DND-41 (cell line): ENCODE measurements around the gene C1QTNF1.

Experiments used
- ATAC-seq: fragments of 200-7000 bp; cut with Tn5 transposase; 3 replicates; pipeline ENCODE4 v1.9.1; 2021; ENCODE audit warnings: low read depth; ENCODE audit not compliant: insufficient read depth
- DNase-seq: peaks from one replicate; pipeline ENCODE4 v3.0.0-alpha.2; 2020
- H2AFZ ChIP-seq: 2 replicates; pipeline ENCODE4 v1.6.0; 2012; ENCODE audit warnings: low read depth, low read length
- H3K27ac ChIP-seq: 2 replicates; pipeline ENCODE4 v1.5.1; 2012; ENCODE audit warnings: low read length, inconsistent platforms
- H3K27me3 ChIP-seq: fragments of 200-600 bp; sonication (generic); 2 replicates; pipeline ENCODE4 v1.6.0; 2012; ENCODE audit warnings: low read length, mild to moderate bottlenecking, inconsistent platforms; ENCODE audit not compliant: insufficient read depth, poor library complexity
- H3K36me3 ChIP-seq: 2 replicates; pipeline ENCODE4 v1.5.1; 2012; ENCODE audit warnings: low read length, inconsistent platforms; ENCODE audit not compliant: insufficient read depth
- H3K4me1 ChIP-seq: 2 replicates; pipeline ENCODE4 v1.5.1; 2012; ENCODE audit warnings: mild to moderate bottlenecking, low read length; ENCODE audit not compliant: insufficient read depth
- H3K4me2 ChIP-seq: 2 replicates; pipeline ENCODE4 v1.6.0; 2012; ENCODE audit warnings: mild to moderate bottlenecking, moderate library complexity, low read length, inconsistent platforms; ENCODE audit not compliant: insufficient read depth
- H3K4me3 ChIP-seq, 2 experiments: fragments of 200-600 bp in 1 of 2; shearing (Covaris generic) in 1 of 2; 2 replicates each; pipeline ENCODE4 v1.5.1; 2012 to 2016; ENCODE audit warnings: inconsistent platforms in 2 of 2, low read length in 2 of 2, mild to moderate bottlenecking in 2 of 2, low read depth in 1 of 2, moderate library complexity in 1 of 2
- H3K79me2 ChIP-seq: 2 replicates; pipeline ENCODE4 v1.6.0; 2012; ENCODE audit warnings: low read length, inconsistent platforms; ENCODE audit not compliant: insufficient read depth
- H3K9ac ChIP-seq: 2 replicates; pipeline ENCODE4 v1.6.0; 2012; ENCODE audit warnings: low read depth, mild to moderate bottlenecking, inconsistent platforms, low read length, moderate library complexity
- H3K9me3 ChIP-seq: 2 replicates; pipeline ENCODE4 v1.5.1; 2012; ENCODE audit warnings: low read length, moderate library complexity, mild to moderate bottlenecking, inconsistent platforms; ENCODE audit not compliant: insufficient read depth, severe bottlenecking
- H4K20me1 ChIP-seq: 2 replicates; pipeline ENCODE4 v1.6.0; 2012; ENCODE audit warnings: low read length; ENCODE audit not compliant: insufficient read depth
- EZH2 ChIP-seq: IDR thresholded peaks from 3 replicates; pipeline ENCODE4 v1.6.1; 2012; ENCODE audit warnings: borderline replicate concordance, low read depth, mild to moderate bottlenecking, moderate library complexity, low read length, inconsistent platforms; ENCODE audit not compliant: severe bottlenecking
- TF ChIP-seq, protein P1 (sequence below): IDR thresholded peaks from 2 replicates; pipeline ENCODE4 v1.5.1; 2012; ENCODE audit warnings: borderline replicate concordance, low read length, moderate library complexity, mild to moderate bottlenecking; ENCODE audit not compliant: poor library complexity, severe bottlenecking; ENCODE audit errors: extremely low read depth

The C1QTNF1 gene

DNA sequence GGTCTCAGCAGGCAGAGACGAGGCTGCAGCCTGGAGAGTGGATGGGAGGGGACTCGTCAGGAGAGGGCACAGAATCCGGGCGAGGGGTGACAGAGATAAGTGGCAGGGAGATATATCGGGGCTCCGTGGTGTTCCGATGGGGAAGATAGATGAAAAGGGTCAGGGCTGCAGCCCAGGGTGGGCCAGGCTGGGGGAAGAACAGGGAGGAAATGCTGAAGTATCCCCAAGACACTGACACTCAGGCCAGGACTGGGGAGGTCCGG, 46.4 kb upstream of the C1QTNF1 start:
- Histone ChIP-seq H3K27ac (peak overlapping the region; percentile 2; the same call in 1 of the 2 replicates), H3K4me2 (peak overlapping the region; percentile 96), H3K4me1 (peaks cover 37% of the 10 kb centered on the region), H3K27me3 (no peaks in the 10 kb centered on the region), H2AFZ (no peak overlapping the region), H3K36me3 (peaks cover 47% of the 10 kb centered on the region), H3K9me3 (no peaks in the 10 kb centered on the region), H3K4me3 (peak overlapping the region in 1 of 2 experiments; percentile 68; a peak in 2 of 4 replicates), H4K20me1 (peaks cover 13% of the 10 kb centered on the region), H3K9ac (peak overlapping the region; percentile 55; the same call in 1 of the 2 replicates), H3K79me2 (peaks cover 42% of the 10 kb centered on the region)
- no peak for ATAC-seq
- no peak for DNase-seq
- TF ChIP-seq EZH2: no peak
- TF ChIP-seq, protein P1, sequence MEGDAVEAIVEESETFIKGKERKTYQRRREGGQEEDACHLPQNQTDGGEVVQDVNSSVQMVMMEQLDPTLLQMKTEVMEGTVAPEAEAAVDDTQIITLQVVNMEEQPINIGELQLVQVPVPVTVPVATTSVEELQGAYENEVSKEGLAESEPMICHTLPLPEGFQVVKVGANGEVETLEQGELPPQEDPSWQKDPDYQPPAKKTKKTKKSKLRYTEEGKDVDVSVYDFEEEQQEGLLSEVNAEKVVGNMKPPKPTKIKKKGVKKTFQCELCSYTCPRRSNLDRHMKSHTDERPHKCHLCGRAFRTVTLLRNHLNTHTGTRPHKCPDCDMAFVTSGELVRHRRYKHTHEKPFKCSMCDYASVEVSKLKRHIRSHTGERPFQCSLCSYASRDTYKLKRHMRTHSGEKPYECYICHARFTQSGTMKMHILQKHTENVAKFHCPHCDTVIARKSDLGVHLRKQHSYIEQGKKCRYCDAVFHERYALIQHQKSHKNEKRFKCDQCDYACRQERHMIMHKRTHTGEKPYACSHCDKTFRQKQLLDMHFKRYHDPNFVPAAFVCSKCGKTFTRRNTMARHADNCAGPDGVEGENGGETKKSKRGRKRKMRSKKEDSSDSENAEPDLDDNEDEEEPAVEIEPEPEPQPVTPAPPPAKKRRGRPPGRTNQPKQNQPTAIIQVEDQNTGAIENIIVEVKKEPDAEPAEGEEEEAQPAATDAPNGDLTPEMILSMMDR: no peak

DNA sequence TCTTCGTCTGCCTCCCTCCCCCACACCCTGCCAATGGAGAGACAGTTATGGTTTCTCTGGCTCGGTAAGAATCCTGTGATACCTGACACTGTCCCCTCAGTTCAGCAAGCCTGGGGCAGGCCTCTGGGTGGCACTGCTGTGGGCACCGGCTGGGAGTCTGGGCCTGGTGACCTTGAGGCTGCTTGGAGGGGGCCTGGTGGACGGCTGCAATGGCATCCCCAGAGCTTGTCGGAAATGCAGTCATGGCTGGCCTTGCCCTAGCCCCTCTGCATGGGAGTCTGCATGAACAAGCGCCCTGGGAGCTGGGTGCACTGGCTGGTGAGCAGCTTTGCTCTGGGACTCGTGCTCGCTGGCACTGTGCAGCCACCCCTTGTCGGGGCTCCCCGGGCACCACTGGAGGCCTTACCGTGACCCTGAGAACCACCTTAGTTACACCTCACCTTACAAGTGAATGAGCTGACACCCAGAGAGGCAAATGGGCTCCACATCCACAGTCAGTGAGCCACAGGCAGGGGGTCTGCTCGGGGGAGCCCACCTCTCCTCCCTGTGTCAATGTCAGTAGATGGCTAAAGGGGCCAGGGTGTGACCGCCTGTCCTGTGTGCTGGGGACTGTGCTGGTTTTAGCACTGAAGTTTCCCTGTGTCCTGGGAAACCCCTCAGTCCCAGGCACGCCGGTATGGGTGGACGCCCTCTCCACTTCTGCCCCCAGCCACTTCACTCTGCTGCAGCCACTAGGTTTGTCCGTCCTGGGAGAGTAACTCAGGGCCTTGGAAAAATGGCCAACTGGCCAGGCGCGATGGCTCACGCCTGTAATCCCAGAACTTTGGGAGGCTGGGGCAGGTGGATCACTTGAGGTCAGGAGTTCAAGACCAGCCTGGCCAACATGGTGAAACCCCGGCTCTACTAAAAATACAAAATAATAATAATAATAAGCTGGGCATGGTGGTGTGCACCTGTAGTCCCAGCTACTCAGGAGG, 45.7 kb upstream of the C1QTNF1 start:
- Histone ChIP-seq H3K9me3 (no peaks in the 10 kb centered on the region), H3K9ac (peak overlapping the region; percentile 55), H4K20me1 (peaks cover 13% of the 10 kb centered on the region), H3K4me2 (peak overlapping the region; percentile 96), H3K79me2 (peaks cover 42% of the 10 kb centered on the region), H3K36me3 (peaks cover 41% of the 10 kb centered on the region), H3K4me1 (peaks cover 37% of the 10 kb centered on the region), H3K27ac (peak overlapping the region; percentile 12; the same call in 1 of the 2 replicates), H2AFZ (no peak overlapping the region), H3K4me3 (peak overlapping the region; percentile 34 to 68; a peak in 3 of 4 replicates), H3K27me3 (no peaks in the 10 kb centered on the region)
- no peak for TF ChIP-seq EZH2
- TF ChIP-seq, protein P1: peak; percentile 24
- ATAC-seq (no peak), DNase-seq (no peak)

DNA sequence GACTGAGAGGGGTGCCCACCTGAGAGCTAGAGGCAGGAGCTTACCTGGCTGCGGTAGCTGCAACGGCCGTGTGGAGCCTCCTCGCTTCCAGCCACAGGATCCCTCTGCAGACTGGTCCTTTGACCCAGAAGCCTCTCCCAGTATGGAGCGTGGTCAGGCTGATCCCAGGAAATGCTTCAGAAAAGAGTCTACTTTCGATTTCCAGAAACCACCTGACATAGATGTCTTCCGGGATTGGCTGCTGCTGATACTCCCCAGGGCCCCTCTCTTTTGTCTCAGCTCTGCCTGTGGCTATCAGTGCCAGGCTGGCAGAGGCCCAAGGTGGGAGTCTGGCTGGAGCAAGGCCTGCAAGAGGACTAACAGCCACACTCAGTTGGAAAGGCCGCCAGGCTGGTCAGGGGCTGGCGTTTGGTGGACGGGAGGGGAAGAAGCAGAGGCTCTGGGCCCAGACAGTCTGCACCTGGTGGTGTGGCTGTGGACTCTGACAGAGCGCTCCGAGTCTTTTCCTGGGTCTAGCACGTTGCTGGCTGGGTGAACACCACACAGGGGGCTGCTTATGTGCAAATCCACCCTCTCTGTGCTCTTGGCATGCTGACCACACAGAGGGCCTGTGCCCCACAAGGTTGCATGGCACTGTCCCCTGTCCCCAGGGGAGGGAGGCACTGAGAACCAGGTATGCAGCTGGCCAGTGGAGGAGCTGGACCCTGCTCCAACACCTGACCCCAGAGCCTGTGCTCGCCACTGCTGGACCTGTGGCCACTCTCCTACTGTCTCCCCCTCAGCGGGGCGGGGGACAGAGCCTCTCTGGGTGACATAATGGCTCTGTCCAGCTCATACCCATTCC, 44.0 kb upstream of the C1QTNF1 start, which contains the start of gene LGALS3BP:
LGALS3BP (minus strand) TSS at position 144 of the 844 bp plus-strand sequence. CDS start 2,732 bp downstream, outside the sequence.
- H3K79me2 ChIP-seq: peaks cover 42% of the 10 kb centered on the region
- H3K36me3 ChIP-seq: peaks cover 29% of the 10 kb centered on the region
- H3K4me2 ChIP-seq: peak within 1 kb of the TSS; percentile 96
- peak within 1 kb of the TSS; percentile 74 for H2AFZ ChIP-seq
- H3K9ac ChIP-seq: peak within 1 kb of the TSS; percentile 55
- H3K4me3 ChIP-seq: peak within 1 kb of the TSS; percentile 34 to 68; a peak in 3 of 4 replicates
- DNase-seq (peak; percentile 81), ATAC-seq (peak; percentile 95)
- peak within 1 kb of the TSS; percentile 78 for H3K27ac ChIP-seq
- peaks cover 37% of the 10 kb centered on the region for H3K4me1 ChIP-seq
- no peaks in the 10 kb centered on the region for H3K9me3 ChIP-seq
- H3K27me3 ChIP-seq: no peaks in the 10 kb centered on the region
- TF ChIP-seq, protein P1: peak; percentile 5
- TF ChIP-seq EZH2: no peak
- peaks cover 11% of the 10 kb centered on the region; the same call in 1 of the 2 replicates for H4K20me1 ChIP-seq
